ENCODE measurements around the gene ADCY3. TPM values are rescaled to one million over a fixed set of nuclear protein-coding genes. Genes with fewer than 3 reads are reported as not detected.

The ADCY3 gene
- total and polyA plus RNA-seq, 9 of the 15 experiments (the other 6 are each of a cell fraction or from before 2014, with no cell fraction given), result 1.5 to 54.8 (median 26.3) TPM

GRCh38 chr2:24792874-24793760 is 126.9 kb downstream of the ADCY3 start, which contains the start of the genes CENPO and PTRHD1 (continued):
- TF ChIP-seq, protein P1, sequence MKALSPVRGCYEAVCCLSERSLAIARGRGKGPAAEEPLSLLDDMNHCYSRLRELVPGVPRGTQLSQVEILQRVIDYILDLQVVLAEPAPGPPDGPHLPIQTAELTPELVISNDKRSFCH (CRISPR knock-in tag; IDR thresholded peaks at IDR 0.05), result no peak
- TF ChIP-seq, protein P1 (tag; IDR thresholded peaks at IDR 0.05), result peak; percentile 50; the same call in 1 of the 2 replicates
- TF ChIP-seq, protein P2, sequence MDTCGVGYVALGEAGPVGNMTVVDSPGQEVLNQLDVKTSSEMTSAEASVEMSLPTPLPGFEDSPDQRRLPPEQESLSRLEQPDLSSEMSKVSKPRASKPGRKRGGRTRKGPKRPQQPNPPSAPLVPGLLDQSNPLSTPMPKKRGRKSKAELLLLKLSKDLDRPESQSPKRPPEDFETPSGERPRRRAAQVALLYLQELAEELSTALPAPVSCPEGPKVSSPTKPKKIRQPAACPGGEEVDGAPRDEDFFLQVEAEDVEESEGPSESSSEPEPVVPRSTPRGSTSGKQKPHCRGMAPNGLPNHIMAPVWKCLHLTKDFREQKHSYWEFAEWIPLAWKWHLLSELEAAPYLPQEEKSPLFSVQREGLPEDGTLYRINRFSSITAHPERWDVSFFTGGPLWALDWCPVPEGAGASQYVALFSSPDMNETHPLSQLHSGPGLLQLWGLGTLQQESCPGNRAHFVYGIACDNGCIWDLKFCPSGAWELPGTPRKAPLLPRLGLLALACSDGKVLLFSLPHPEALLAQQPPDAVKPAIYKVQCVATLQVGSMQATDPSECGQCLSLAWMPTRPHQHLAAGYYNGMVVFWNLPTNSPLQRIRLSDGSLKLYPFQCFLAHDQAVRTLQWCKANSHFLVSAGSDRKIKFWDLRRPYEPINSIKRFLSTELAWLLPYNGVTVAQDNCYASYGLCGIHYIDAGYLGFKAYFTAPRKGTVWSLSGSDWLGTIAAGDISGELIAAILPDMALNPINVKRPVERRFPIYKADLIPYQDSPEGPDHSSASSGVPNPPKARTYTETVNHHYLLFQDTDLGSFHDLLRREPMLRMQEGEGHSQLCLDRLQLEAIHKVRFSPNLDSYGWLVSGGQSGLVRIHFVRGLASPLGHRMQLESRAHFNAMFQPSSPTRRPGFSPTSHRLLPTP (IDR thresholded peaks at IDR 0.05; ENCODE audit: borderline replicate concordance, extremely low read depth, insufficient read length), result no peak
- TF ChIP-seq PTTG1 (tag; IDR thresholded peaks at IDR 0.05; ENCODE audit: low read depth) (no peak), MEIS2 (IDR thresholded peaks at IDR 0.05; ENCODE audit: partially characterized antibody) (peak; percentile 87), ZNF12 (CRISPR knock-in tag; IDR thresholded peaks at IDR 0.05) (peak; percentile 54; the same call in 1 of the 2 replicates), TBL1XR1 (IDR thresholded peaks at IDR 0.05; ENCODE audit: low read length in 2 of 2) (peak in 1 of 2 experiments; percentile 33; a peak in 2 of 4 replicates), TAF1 (IDR thresholded peaks at IDR 0.05; ENCODE audit: control insufficient read depth, extremely low read depth, insufficient read depth, low read length, severe bottlenecking) (peak; percentile 88), SAFB (IDR thresholded peaks at IDR 0.05; ENCODE audit: borderline replicate concordance, low read depth, low read length) (no peak; the same call in 1 of the 2 replicates), LARP7 (IDR thresholded peaks at IDR 0.05) (no peak)
- TF ChIP-seq, protein P3, sequence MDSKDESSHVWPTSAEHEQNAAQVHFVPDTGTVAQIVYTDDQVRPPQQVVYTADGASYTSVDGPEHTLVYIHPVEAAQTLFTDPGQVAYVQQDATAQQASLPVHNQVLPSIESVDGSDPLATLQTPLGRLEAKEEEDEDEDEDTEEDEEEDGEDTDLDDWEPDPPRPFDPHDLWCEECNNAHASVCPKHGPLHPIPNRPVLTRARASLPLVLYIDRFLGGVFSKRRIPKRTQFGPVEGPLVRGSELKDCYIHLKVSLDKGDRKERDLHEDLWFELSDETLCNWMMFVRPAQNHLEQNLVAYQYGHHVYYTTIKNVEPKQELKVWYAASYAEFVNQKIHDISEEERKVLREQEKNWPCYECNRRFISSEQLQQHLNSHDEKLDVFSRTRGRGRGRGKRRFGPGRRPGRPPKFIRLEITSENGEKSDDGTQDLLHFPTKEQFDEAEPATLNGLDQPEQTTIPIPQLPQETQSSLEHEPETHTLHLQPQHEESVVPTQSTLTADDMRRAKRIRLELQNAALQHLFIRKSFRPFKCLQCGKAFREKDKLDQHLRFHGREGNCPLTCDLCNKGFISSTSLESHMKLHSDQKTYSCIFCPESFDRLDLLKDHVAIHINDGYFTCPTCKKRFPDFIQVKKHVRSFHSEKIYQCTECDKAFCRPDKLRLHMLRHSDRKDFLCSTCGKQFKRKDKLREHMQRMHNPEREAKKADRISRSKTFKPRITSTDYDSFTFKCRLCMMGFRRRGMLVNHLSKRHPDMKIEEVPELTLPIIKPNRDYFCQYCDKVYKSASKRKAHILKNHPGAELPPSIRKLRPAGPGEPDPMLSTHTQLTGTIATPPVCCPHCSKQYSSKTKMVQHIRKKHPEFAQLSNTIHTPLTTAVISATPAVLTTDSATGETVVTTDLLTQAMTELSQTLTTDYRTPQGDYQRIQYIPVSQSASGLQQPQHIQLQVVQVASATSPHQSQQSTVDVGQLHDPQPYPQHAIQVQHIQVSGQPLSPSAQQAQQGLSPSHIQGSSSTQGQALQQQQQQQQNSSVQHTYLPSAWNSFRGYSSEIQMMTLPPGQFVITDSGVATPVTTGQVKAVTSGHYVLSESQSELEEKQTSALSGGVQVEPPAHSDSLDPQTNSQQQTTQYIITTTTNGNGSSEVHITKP (IDR thresholded peaks at IDR 0.05; ENCODE audit: partially characterized antibody), result peak; percentile 57
- TF ChIP-seq, protein P4, sequence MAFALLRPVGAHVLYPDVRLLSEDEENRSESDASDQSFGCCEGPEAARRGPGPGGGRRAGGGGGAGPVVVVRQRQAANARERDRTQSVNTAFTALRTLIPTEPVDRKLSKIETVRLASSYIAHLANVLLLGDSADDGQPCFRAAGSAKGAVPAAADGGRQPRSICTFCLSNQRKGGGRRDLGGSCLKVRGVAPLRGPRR (CRISPR knock-in tag; IDR thresholded peaks at IDR 0.05), result no peak
- TF ChIP-seq, protein P5, sequence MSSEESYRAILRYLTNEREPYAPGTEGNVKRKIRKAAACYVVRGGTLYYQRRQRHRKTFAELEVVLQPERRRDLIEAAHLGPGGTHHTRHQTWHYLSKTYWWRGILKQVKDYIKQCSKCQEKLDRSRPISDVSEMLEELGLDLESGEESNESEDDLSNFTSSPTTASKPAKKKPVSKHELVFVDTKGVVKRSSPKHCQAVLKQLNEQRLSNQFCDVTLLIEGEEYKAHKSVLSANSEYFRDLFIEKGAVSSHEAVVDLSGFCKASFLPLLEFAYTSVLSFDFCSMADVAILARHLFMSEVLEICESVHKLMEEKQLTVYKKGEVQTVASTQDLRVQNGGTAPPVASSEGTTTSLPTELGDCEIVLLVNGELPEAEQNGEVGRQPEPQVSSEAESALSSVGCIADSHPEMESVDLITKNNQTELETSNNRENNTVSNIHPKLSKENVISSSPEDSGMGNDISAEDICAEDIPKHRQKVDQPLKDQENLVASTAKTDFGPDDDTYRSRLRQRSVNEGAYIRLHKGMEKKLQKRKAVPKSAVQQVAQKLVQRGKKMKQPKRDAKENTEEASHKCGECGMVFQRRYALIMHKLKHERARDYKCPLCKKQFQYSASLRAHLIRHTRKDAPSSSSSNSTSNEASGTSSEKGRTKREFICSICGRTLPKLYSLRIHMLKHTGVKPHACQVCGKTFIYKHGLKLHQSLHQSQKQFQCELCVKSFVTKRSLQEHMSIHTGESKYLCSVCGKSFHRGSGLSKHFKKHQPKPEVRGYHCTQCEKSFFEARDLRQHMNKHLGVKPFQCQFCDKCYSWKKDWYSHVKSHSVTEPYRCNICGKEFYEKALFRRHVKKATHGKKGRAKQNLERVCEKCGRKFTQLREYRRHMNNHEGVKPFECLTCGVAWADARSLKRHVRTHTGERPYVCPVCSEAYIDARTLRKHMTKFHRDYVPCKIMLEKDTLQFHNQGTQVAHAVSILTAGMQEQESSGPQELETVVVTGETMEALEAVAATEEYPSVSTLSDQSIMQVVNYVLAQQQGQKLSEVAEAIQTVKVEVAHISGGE (CRISPR knock-in tag; IDR thresholded peaks at IDR 0.05), result peak in 1 of 3 experiments; percentile 77; a peak in 2 of 6 replicates
